GM06990 (cell line): ENCODE data around the gene TNS2.

Experiments used
- DNase-seq: peaks from one replicate; pipeline ENCODE4 v3.0.0-alpha.2; 2011; ENCODE audit not compliant: insufficient read length; ENCODE audit errors: extremely low read depth
- H3K27me3 ChIP-seq: replicated peaks from 2 replicates; pipeline ENCODE4 v1.6.0; 2011; ENCODE audit warnings: low read length; ENCODE audit not compliant: control insufficient read depth, insufficient read depth
- H3K36me3 ChIP-seq: 2 replicates; pipeline ENCODE4 v1.5.1; 2011; ENCODE audit warnings: low read length; ENCODE audit not compliant: control insufficient read depth, insufficient read depth
- H3K4me3 ChIP-seq: replicated peaks from 2 replicates; pipeline ENCODE4 v1.5.1; 2011; ENCODE audit warnings: low read depth, mild to moderate bottlenecking, control low read depth, low read length
- TF ChIP-seq, protein P1 (sequence below): IDR thresholded peaks from 2 replicates; pipeline ENCODE4 v1.5.1; 2011; ENCODE audit warnings: low read length, control low read depth, mild to moderate bottlenecking, inconsistent platforms; ENCODE audit not compliant: insufficient read depth, poor library complexity, severe bottlenecking

TNS2 gene

DNA sequence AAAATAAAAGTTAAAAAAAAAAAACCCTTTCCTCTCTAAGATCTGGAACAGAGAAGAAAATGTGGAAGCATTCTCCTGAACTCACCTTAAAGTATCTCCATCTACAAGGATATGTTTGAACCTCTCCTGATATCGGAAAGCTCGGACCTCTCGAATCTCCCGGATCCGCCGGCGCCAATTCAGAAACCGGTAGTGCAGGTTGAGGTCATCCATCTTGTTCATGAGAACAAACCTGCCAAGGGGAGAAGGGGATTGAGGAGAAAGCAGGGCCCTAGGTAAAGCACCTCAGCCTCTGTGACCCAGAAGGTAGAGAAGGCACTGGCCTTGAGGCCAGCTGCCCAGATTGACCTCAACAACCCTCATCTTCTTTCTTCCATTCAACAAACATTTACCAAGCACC is 27.2 kb downstream of the TNS2 start:
- no peak overlapping the region for H3K4me3 ChIP-seq
- H3K36me3 ChIP-seq, result peaks cover 20% of the 10 kb centered on the region
- no peak for DNase-seq
- TF ChIP-seq, protein P1, sequence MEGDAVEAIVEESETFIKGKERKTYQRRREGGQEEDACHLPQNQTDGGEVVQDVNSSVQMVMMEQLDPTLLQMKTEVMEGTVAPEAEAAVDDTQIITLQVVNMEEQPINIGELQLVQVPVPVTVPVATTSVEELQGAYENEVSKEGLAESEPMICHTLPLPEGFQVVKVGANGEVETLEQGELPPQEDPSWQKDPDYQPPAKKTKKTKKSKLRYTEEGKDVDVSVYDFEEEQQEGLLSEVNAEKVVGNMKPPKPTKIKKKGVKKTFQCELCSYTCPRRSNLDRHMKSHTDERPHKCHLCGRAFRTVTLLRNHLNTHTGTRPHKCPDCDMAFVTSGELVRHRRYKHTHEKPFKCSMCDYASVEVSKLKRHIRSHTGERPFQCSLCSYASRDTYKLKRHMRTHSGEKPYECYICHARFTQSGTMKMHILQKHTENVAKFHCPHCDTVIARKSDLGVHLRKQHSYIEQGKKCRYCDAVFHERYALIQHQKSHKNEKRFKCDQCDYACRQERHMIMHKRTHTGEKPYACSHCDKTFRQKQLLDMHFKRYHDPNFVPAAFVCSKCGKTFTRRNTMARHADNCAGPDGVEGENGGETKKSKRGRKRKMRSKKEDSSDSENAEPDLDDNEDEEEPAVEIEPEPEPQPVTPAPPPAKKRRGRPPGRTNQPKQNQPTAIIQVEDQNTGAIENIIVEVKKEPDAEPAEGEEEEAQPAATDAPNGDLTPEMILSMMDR, result no peak
- H3K27me3 ChIP-seq, result no peaks in the 10 kb centered on the region

DNA sequence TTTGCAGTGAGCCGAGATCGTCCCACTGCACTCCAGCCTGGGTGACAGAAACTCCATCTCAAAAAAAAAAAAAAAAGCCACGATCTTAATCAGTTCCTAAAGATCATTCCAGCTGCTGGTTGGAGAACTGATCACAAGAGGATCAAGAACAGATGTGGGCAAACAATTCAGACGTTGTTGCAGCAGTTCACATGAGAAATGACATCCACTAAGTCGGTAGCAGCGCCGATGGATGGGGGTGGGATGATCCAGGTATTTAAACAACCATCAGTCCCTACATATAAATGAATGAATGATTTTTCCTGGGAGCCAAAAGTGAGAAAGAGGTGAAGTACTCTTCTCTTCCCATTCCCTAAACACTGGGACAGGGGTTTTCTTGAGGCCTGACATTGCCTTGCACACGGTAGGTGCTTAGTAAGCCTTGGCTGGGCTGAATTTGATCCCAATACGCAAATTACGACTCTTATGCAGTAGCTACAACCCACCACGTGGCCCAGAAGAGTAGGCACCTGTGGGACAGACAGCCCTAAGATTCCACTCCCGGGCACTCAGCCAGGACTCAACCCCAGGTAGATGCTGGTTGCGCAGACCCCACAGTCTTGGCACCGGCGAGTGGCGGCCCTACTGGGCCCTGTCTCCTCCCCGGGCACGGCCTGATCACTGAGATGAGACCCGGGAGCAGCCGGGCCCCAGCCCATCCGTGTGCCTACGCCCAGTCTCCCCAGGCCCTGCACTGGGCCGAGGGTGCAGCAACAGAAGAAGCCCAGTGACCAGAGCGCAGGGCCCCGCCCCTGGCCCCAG is 28.8 kb downstream of the TNS2 start:
- TF ChIP-seq, protein P1, result no peak
- H3K4me3 ChIP-seq, result peak overlapping the region; percentile 88
- H3K27me3 ChIP-seq, result no peaks in the 10 kb centered on the region
- DNase-seq, result no peak
- H3K36me3 ChIP-seq, result peaks cover 14% of the 10 kb centered on the region

GRCh38 chr12:53079226-53080117 is 29.6 kb downstream of the TNS2 start, which contains the start of gene SPRYD3:
TSS of gene SPRYD3 (minus strand) at chr12:53079390. CDS start at chr12:53079333, 57 bp downstream.
- Histone ChIP-seq H3K36me3 (peaks cover 12% of the 10 kb centered on the region), H3K4me3 (peak within 1 kb of the TSS; percentile 88), H3K27me3 (no peaks in the 10 kb centered on the region)
- TF ChIP-seq, protein P1, result no peak
- DNase-seq, result peak; percentile 97

DNA sequence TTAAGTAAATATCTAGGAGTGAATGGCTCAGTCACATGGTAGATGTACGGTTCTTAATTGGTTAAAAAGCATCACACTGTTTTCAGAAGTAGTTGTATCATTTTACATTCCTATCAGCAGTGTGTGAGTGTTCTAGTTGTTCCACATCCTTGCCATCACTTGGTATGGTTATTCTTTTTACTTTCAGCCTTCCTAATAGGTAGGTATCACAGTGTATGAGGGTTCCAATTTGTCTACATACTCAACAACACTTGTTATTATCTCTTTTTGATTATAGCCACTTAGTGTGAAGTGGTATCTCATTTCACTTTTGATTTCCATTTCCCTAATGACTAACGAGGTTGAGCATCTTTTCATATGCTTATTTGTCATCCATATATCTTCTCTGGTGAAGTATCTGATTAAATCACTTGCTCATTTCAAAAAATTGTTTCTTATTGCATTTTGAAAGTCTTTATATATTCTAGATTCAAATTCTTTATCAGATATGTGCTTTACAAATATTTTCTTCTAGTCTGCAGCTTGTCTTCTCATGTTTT is 32.8 kb downstream of the TNS2 start:
- Histone ChIP-seq H3K27me3 (no peaks in the 10 kb centered on the region; the same call in 1 of the 2 replicates), H3K36me3 (no peaks in the 10 kb centered on the region), H3K4me3 (no peak overlapping the region)
- no peak for DNase-seq
- TF ChIP-seq, protein P1, result no peak

DNA sequence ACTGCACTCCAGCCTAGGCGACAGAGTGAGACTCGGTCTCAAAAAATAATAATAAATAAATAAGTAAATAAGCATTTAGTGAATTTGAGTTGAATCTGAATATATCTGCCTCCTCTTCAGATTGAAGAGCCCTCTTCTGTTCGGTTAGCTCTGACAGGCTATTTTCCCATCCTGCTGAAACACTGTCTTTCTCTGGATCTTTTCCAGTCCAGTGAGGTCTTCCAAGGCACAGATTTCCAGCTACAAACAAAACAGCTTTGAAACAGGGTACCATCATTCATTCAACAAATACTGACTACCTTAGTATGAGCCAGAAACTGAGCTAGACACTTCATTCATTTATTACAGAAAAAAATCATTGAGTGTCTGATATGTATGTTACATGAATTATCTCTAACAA is 36.5 kb downstream of the TNS2 start:
- TF ChIP-seq, protein P1, result no peak

More for the DNA sequence above, 36.5 kb downstream of the TNS2 start:
- no peaks in the 10 kb centered on the region; the same call in 1 of the 2 replicates for H3K27me3 ChIP-seq
- H3K36me3 ChIP-seq, result no peaks in the 10 kb centered on the region
- DNase-seq, result no peak
- no peak overlapping the region for H3K4me3 ChIP-seq
